ENCODE measurements around the gene MYBPH. TPM values are rescaled to one million over a fixed set of nuclear protein-coding genes. Genes with fewer than 3 reads are reported as not detected.

The MYBPH gene
- not detected for total RNA-seq

GRCh38 chr1:203175237-203175826, at the start of gene MYBPH:
Gene MYBPH (minus strand): TSS chr1:203175826. CDS start chr1:203175755, 71 bp downstream.
- Histone ChIP-seq H3K4me3 (no peak within 1 kb of the TSS), H3K27me3 (no peaks in the 10 kb centered on the region), H3K9me3 (no peaks in the 10 kb centered on the region), H3K27ac (no peak within 1 kb of the TSS), H3K4me1 (no peaks in the 10 kb centered on the region), H3K36me3 (no peaks in the 10 kb centered on the region)
- TF ChIP-seq EP300 (IDR thresholded peaks at IDR 0.05) (no peak), POLR2A (IDR thresholded peaks at IDR 0.05) (no peak)
- WGBS, 2 donors: 64% methylated on average over 5 of the region's 5 CpGs; no CpG with 5 or more reads in 1 of the 2 donors
- DNase-seq (ENCODE audit: low spot score in 2 of 2): no peak

- TF ChIP-seq, protein P1, sequence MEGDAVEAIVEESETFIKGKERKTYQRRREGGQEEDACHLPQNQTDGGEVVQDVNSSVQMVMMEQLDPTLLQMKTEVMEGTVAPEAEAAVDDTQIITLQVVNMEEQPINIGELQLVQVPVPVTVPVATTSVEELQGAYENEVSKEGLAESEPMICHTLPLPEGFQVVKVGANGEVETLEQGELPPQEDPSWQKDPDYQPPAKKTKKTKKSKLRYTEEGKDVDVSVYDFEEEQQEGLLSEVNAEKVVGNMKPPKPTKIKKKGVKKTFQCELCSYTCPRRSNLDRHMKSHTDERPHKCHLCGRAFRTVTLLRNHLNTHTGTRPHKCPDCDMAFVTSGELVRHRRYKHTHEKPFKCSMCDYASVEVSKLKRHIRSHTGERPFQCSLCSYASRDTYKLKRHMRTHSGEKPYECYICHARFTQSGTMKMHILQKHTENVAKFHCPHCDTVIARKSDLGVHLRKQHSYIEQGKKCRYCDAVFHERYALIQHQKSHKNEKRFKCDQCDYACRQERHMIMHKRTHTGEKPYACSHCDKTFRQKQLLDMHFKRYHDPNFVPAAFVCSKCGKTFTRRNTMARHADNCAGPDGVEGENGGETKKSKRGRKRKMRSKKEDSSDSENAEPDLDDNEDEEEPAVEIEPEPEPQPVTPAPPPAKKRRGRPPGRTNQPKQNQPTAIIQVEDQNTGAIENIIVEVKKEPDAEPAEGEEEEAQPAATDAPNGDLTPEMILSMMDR (IDR thresholded peaks at IDR 0.05): no peak
- no peak for TF ChIP-seq EP300 (IDR thresholded peaks at IDR 0.05)
- TF ChIP-seq POLR2A (IDR thresholded peaks at IDR 0.05): no peak
- Histone ChIP-seq H3K27me3 (no peaks in the 10 kb centered on the region), H3K4me3 (no peak overlapping the region), H3K9me3 (no peaks in the 10 kb centered on the region), H3K4me1 (no peaks in the 10 kb centered on the region), H3K36me3 (no peaks in the 10 kb centered on the region), H3K27ac (no peak overlapping the region)
- WGBS, 2 donors: 68 to 75% methylated on average over 4 of the region's 4 CpGs
- no peak for DNase-seq (ENCODE audit: low spot score in 2 of 2)
These were observed 49.4 kb upstream of the MYBPH start for GRCh38 chr1:203225071-203225470.

GRCh38 chr1:203223012-203223775, 47.6 kb upstream of the MYBPH start:
- TF ChIP-seq EP300 (IDR thresholded peaks at IDR 0.05) (no peak), POLR2A (IDR thresholded peaks at IDR 0.05) (no peak)
- TF ChIP-seq, protein P1 (IDR thresholded peaks at IDR 0.05): no peak
- DNase-seq (ENCODE audit: low spot score in 2 of 2): no peak
- 87 to 90% methylated on average over 13 to 17 of the region's 18 CpGs for WGBS, 2 donors
- H3K9me3 ChIP-seq: no peaks in the 10 kb centered on the region
- H3K27me3 ChIP-seq: no peaks in the 10 kb centered on the region
- H3K27ac ChIP-seq: no peak overlapping the region
- no peaks in the 10 kb centered on the region for H3K4me1 ChIP-seq
- no peak overlapping the region for H3K4me3 ChIP-seq
- H3K36me3 ChIP-seq: no peaks in the 10 kb centered on the region

DNA sequence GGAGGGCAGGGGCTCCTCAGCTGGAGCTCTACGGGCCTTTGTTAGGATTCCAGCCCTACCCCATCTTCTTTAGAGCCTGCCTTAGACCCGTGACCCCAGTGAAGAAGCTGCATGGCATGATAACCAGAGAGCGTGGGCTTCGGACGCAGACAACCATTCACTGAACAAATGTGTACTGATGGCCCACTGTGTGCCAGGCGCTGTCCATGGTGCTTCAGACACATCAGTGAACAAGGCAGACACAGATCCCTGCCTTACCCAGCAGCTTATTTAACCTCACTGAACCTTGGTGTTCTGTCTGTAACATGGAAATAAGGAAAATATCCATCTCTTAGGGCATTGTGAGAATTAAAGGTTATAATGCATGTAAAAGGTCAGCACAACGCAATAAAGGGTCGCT, 44.3 kb upstream of the MYBPH start:
- Histone ChIP-seq H3K36me3 (no peaks in the 10 kb centered on the region), H3K9me3 (no peaks in the 10 kb centered on the region), H3K4me1 (peaks cover 0 to 2% (median 0%) of the 10 kb centered on the region in 4 donors), H3K27ac (no peak overlapping the region), H3K4me3 (no peak overlapping the region), H3K27me3 (no peaks in the 10 kb centered on the region)
- no peak for DNase-seq (ENCODE audit: low spot score in 2 of 2)
- 55 to 68% methylated on average over 6 to 8 of the region's 8 CpGs for WGBS, 2 donors
- TF ChIP-seq, protein P1 (IDR thresholded peaks at IDR 0.05): no peak

GRCh38 chr1:203219171-203219570, 43.5 kb upstream of the MYBPH start:
- no peaks in the 10 kb centered on the region for H3K27me3 ChIP-seq
- no peak overlapping the region for H3K4me3 ChIP-seq
- DNase-seq (ENCODE audit: low spot score in 2 of 2): no peak
- no peaks in the 10 kb centered on the region for H3K36me3 ChIP-seq
- peaks cover 0 to 2% (median 0%) of the 10 kb centered on the region in 4 donors for H3K4me1 ChIP-seq
- 64 to 88% methylated on average over 1 of the region's 1 CpG for WGBS, 2 donors
- no peak for TF ChIP-seq EP300 (IDR thresholded peaks at IDR 0.05)
- TF ChIP-seq POLR2A (IDR thresholded peaks at IDR 0.05): no peak
- TF ChIP-seq, protein P1 (IDR thresholded peaks at IDR 0.05): no peak
- H3K27ac ChIP-seq: no peak overlapping the region
- H3K9me3 ChIP-seq: no peaks in the 10 kb centered on the region
